CD4-positive, alpha-beta T cell treated with Interleukin-17A for 4 hours (primary cell): ENCODE data around the gene MKLN1.

Experiments
- DNase-seq: peaks from one replicate; pipeline ENCODE4 v3.0.0-alpha.2; 2020; ENCODE audit warnings: mixed read lengths

The MKLN1 gene

GRCh38 chr7:131471250-131472004 lies 143.8 kb downstream of the MKLN1 start:
- DNase-seq = no peak

GRCh38 chr7:131476740-131477139 lies 149.1 kb downstream of the MKLN1 start:
- DNase-seq = no peak

GRCh38 chr7:131480384-131481315 lies 153.0 kb downstream of the MKLN1 start:
- DNase-seq = no peak

- no peak for DNase-seq
Measured at GRCh38 chr7:131482800-131483199, 155.1 kb downstream of the MKLN1 start.

GRCh38 chr7:131483586-131483985 lies 155.9 kb downstream of the MKLN1 start:
- no peak for DNase-seq

GRCh38 chr7:131486346-131486745 lies 158.7 kb downstream of the MKLN1 start:
- DNase-seq = no peak

GRCh38 chr7:131487217-131487616 lies 159.5 kb downstream of the MKLN1 start:
- no peak for DNase-seq

GRCh38 chr7:131488361-131488760 lies 160.7 kb downstream of the MKLN1 start:
- DNase-seq = no peak

- DNase-seq = no peak
Measured at GRCh38 chr7:131489196-131489595, 161.5 kb downstream of the MKLN1 start.

GRCh38 chr7:131489881-131490280 lies 162.2 kb downstream of the MKLN1 start:
- DNase-seq = no peak

GRCh38 chr7:131493081-131493480 lies 165.4 kb downstream of the MKLN1 start:
- no peak for DNase-seq

GRCh38 chr7:131493581-131493980 lies 165.9 kb downstream of the MKLN1 start:
- DNase-seq = no peak

- no peak for DNase-seq
Measured at GRCh38 chr7:131494182-131494581, 166.5 kb downstream of the MKLN1 start.

GRCh38 chr7:131495669-131496498 lies 168.2 kb downstream of the MKLN1 start:
- DNase-seq = no peak

- no peak for DNase-seq
Measured at GRCh38 chr7:131497454-131497853, 169.8 kb downstream of the MKLN1 start.

- DNase-seq = no peak
Measured at GRCh38 chr7:131498237-131498885, 170.7 kb downstream of the MKLN1 start.

GRCh38 chr7:131499801-131500200 lies 172.1 kb downstream of the MKLN1 start:
- DNase-seq = no peak

GRCh38 chr7:131500357-131500756 lies 172.7 kb downstream of the MKLN1 start:
- DNase-seq = no peak

GRCh38 chr7:131501422-131501821 lies 173.7 kb downstream of the MKLN1 start:
- peak; percentile 53 for DNase-seq

GRCh38 chr7:131501930-131502685 lies 174.4 kb downstream of the MKLN1 start:
- no peak for DNase-seq

GRCh38 chr7:131502810-131503508 lies 175.3 kb downstream of the MKLN1 start:
- DNase-seq = peak; percentile 31
